GM18867 (cell line): Measurements from ENCODE around the gene PLAGL1.
"Not testable (repeated sequence)": the region's sequence is repeated elsewhere in the genome, so short reads cannot be mapped to it uniquely, and the experiment has no call there.

Experiments
- ATAC-seq: cut with Tn5 transposase; IDR thresholded peaks from one replicate; pipeline ENCODE4 v1.9.1; 2021; ENCODE audit warnings: mild to moderate bottlenecking, moderate library complexity; ENCODE audit not compliant: unreplicated experiment

The PLAGL1 gene

GRCh38 chr6:143940011-143940597 is 68.0 kb downstream of the PLAGL1 start:
- ATAC-seq, result peak; percentile 97

- no peak for ATAC-seq
Measured at GRCh38 chr6:143939364-143939763, 68.7 kb downstream of the PLAGL1 start.

GRCh38 chr6:143937668-143937970 is 70.4 kb downstream of the PLAGL1 start:
- ATAC-seq, result no peak

- no peak for ATAC-seq
Measured at GRCh38 chr6:143936778-143937667, 71.0 kb downstream of the PLAGL1 start.

GRCh38 chr6:143936347-143936746 is 71.7 kb downstream of the PLAGL1 start:
- no peak for ATAC-seq

GRCh38 chr6:143934867-143935266 is 73.2 kb downstream of the PLAGL1 start:
- no peak for ATAC-seq

GRCh38 chr6:143934331-143934730 is 73.7 kb downstream of the PLAGL1 start:
- no peak for ATAC-seq

GRCh38 chr6:143929975-143930374 is 78.1 kb downstream of the PLAGL1 start:
- ATAC-seq, result no peak

GRCh38 chr6:143928853-143929252 is 79.2 kb downstream of the PLAGL1 start:
- no peak for ATAC-seq

- ATAC-seq, result not testable (repeated sequence)
Measured at GRCh38 chr6:143917026-143917425, 91.0 kb downstream of the PLAGL1 start.

GRCh38 chr6:143912671-143913070 is 95.4 kb downstream of the PLAGL1 start:
- ATAC-seq, result no peak

GRCh38 chr6:143911028-143911427 is 97.0 kb downstream of the PLAGL1 start:
- no peak for ATAC-seq

- no peak for ATAC-seq
Measured at GRCh38 chr6:143902827-143903226, 105.2 kb downstream of the PLAGL1 start.

GRCh38 chr6:143901885-143902750 is 105.9 kb downstream of the PLAGL1 start:
- ATAC-seq, result peak; percentile 95

GRCh38 chr6:143900358-143900757 is 107.7 kb downstream of the PLAGL1 start:
- no peak for ATAC-seq

GRCh38 chr6:143896126-143896860 is 111.8 kb downstream of the PLAGL1 start:
- no peak for ATAC-seq

GRCh38 chr6:143894655-143895054 is 113.4 kb downstream of the PLAGL1 start:
- ATAC-seq, result no peak
